HG02610 (cell line): ENCODE measurements around the gene MCUR1.

ENCODE experiments used
- ATAC-seq: cut with Tn5 transposase; IDR thresholded peaks from one replicate; pipeline ENCODE4 v1.9.1; 2021; ENCODE audit warnings: mild to moderate bottlenecking, moderate library complexity; ENCODE audit not compliant: unreplicated experiment

MCUR1 gene

GRCh38 chr6:13742961-13743735, 71.2 kb downstream of the MCUR1 start:
- no peak for ATAC-seq

DNA sequence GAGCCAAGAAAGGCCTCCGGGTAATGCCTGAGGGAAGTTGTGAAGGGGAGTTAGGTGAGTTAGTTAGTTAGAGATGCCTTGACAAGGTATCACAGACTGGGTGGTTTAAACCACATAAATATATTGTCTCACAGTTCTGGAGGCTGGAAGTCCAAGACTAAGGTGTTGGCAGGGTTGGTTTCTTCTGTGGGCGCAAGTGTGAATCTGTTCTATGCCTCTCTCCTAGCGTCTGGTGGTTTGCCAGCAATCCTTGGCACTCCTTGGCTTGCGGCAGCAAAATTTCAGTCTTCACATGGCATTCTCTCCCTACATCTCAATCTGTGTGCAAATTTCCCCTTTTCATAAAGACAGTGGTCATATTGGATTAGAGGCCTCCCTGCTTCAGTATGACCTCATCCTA, 73.0 kb downstream of the MCUR1 start:
- ATAC-seq = no peak
